ENCODE results near the gene UNC45A.

Gene UNC45A

DNA sequence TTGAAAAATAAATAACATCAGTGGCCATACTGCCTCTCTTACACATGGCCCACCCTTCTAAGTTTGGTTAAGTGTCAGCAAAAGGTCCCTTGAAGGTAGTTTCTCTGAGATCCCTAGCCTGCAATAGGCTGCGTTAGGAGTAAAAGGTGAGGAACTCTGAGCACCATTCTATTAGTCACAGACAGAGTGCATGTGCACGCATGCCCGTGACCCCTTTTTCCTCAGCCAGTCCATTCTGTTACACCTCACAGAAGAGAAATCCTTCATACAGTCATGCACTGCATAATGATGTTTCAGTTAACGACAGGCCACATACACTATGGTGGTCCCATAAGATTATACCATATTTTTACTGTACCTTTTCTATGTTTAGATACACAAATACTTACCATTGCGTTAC is 32.1 kb downstream of the UNC45A start:
- Histone ChIP-seq H3K4me1 (ENCODE audit: control insufficient read depth, insufficient read depth, low read length) (no peaks in the 10 kb centered on the region), H3K9me3 (ENCODE audit: control insufficient read depth, low read length) (no peaks in the 10 kb centered on the region), H3K4me3 (ENCODE audit: insufficient read depth, low read depth, low read length) (no peak overlapping the region), H3K27ac (ENCODE audit: insufficient read depth, low read depth, low read length, poor library complexity, severe bottlenecking) (no peak overlapping the region), H3K27me3 (ENCODE audit: control insufficient read depth, insufficient read depth, low read length, poor library complexity, severe bottlenecking) (no peaks in the 10 kb centered on the region), H3K36me3 (ENCODE audit: control insufficient read depth, insufficient read depth, low read length) (peaks cover 62% of the 10 kb centered on the region)
- 96 to 97% methylated on average over 5 of the region's 5 CpGs for WGBS, 2 experiments

DNA sequence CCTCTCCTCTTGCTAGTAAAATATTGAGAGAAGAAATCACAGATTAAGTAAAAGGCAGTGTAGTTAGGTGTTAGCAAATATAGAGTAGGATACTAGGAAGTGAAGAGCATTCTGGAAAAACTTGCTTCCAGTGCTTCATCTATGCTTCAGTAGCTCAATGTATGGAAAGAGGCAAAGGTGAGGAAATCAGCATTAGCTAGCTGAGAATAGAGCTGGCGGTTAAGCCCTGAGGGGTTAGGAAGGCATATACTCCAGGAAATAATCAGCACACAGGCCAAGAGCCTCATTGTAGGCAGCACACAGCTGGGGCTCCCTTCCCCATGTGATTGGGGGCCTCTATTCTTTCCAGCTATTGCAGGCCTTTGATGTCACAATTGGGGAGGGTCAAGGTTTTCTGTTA is 33.3 kb downstream of the UNC45A start:
- H3K4me3 ChIP-seq (ENCODE audit: insufficient read depth, low read depth, low read length), result no peak overlapping the region
- peaks cover 61% of the 10 kb centered on the region for H3K36me3 ChIP-seq (ENCODE audit: control insufficient read depth, insufficient read depth, low read length)
- 94 to 97% methylated on average over 1 of the region's 1 CpG for WGBS, 2 experiments
- H3K9me3 ChIP-seq (ENCODE audit: control insufficient read depth, low read length), result no peaks in the 10 kb centered on the region
- no peak overlapping the region for H3K27ac ChIP-seq (ENCODE audit: insufficient read depth, low read depth, low read length, poor library complexity, severe bottlenecking)
- no peaks in the 10 kb centered on the region for H3K4me1 ChIP-seq (ENCODE audit: control insufficient read depth, insufficient read depth, low read length)
- no peaks in the 10 kb centered on the region for H3K27me3 ChIP-seq (ENCODE audit: control insufficient read depth, insufficient read depth, low read length, poor library complexity, severe bottlenecking)

DNA sequence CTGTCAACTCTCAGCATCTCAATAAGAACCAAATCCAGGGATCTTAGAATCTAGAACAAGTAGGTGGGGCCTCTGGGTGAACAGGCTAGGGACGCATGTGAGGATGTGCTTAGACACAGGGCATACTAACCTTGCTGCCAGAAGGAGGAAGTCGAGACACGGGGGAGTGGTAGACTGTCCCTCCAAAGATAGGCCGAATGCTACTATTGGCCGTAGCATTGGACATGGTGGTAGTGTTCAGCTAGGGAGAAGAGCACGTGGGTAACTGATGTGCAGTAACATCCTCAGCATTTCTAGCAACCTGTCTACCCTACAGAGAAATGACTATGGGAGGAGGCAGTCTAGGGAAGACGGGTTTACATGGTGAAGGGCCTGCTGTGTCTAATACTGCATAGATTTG is 35.2 kb downstream of the UNC45A start:
- no peaks in the 10 kb centered on the region for H3K4me1 ChIP-seq (ENCODE audit: control insufficient read depth, insufficient read depth, low read length)
- H3K36me3 ChIP-seq (ENCODE audit: control insufficient read depth, insufficient read depth, low read length), result peaks cover 71% of the 10 kb centered on the region
- H3K27ac ChIP-seq (ENCODE audit: insufficient read depth, low read depth, low read length, poor library complexity, severe bottlenecking), result no peak overlapping the region
- no peaks in the 10 kb centered on the region for H3K27me3 ChIP-seq (ENCODE audit: control insufficient read depth, insufficient read depth, low read length, poor library complexity, severe bottlenecking)
- H3K9me3 ChIP-seq (ENCODE audit: control insufficient read depth, low read length), result no peaks in the 10 kb centered on the region
- 93 to 95% methylated on average over 7 of the region's 7 CpGs for WGBS, 2 experiments
- H3K4me3 ChIP-seq (ENCODE audit: insufficient read depth, low read depth, low read length), result no peak overlapping the region

DNA sequence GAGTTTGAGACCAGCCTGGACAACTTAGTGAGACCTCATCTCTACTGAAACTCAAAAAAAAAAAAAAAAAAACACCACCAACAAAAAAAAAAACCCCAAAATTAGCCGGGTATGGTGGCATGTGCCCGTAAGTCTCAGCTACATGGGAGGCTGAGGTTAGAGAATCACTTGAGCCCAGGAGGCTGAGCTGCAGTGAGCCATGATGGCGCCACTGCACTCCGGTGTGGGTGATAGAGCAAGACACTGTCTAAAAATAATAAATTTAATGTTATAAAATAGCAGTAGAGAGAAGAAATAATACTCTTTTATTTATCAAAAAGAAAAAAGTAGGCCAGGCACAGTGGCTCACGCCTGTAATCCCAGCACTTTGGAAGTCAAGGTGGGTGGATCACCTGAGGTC is 37.0 kb downstream of the UNC45A start:
- Histone ChIP-seq H3K27ac (ENCODE audit: insufficient read depth, low read depth, low read length, poor library complexity, severe bottlenecking) (no peak overlapping the region), H3K4me1 (ENCODE audit: control insufficient read depth, insufficient read depth, low read length) (no peaks in the 10 kb centered on the region)
- 85 to 97% methylated on average over 3 to 5 of the region's 5 CpGs for WGBS, 2 experiments

DNA sequence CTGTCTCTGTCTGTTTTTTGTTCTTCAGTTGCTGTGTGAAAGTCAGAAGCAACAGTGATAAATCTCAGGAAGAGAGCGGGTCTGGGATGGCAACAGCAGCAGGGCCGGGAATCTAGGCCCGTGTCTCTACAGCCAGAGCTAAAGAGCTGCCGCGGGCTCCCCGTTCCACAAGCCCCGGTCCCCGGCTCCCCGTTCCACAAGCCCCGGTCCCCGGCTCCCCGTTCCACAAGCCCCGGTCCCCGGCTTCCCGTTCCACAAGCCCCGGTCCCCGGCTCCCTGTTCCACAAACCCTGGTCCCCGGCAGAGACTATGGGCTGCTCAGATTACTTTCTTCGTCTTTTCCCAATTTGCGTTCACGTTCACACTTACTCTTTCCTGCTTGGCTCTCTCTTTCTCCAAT is 39.1 kb downstream of the UNC45A start:
- no peaks in the 10 kb centered on the region for H3K27me3 ChIP-seq (ENCODE audit: control insufficient read depth, insufficient read depth, low read length, poor library complexity, severe bottlenecking)
- H3K9me3 ChIP-seq (ENCODE audit: control insufficient read depth, low read length), result no peaks in the 10 kb centered on the region
- no peak overlapping the region for H3K27ac ChIP-seq (ENCODE audit: insufficient read depth, low read depth, low read length, poor library complexity, severe bottlenecking)
- H3K4me3 ChIP-seq (ENCODE audit: insufficient read depth, low read depth, low read length), result no peak overlapping the region
- peaks cover 74% of the 10 kb centered on the region for H3K36me3 ChIP-seq (ENCODE audit: control insufficient read depth, insufficient read depth, low read length)
- no peaks in the 10 kb centered on the region for H3K4me1 ChIP-seq (ENCODE audit: control insufficient read depth, insufficient read depth, low read length)
- 96% methylated on average over 21 of the region's 21 CpGs for WGBS, 2 experiments

More for the DNA sequence above, 37.0 kb downstream of the UNC45A start:
- Histone ChIP-seq H3K36me3 (ENCODE audit: control insufficient read depth, insufficient read depth, low read length) (peaks cover 76% of the 10 kb centered on the region), H3K27me3 (ENCODE audit: control insufficient read depth, insufficient read depth, low read length, poor library complexity, severe bottlenecking) (no peaks in the 10 kb centered on the region), H3K4me3 (ENCODE audit: insufficient read depth, low read depth, low read length) (no peak overlapping the region), H3K9me3 (ENCODE audit: control insufficient read depth, low read length) (no peaks in the 10 kb centered on the region)

DNA sequence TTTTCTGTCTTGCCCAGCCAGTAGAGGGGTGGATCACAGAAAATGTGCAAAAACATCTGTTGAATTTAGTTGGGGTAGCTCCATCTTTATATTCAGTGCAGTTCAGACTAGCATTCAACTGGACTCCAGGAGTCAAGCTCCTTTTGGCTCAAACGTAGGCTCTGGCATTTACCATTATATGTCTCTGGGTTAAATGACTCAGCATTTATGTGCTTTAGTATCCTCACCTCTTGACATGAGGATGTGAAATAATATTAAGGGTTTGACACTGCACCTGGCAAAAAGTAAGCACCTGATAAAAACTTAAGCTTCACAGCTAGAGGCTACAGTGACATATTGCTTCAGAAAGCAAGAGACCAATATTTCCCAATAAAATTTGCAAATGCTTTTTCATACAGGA is 44.5 kb downstream of the UNC45A start:
- Histone ChIP-seq H3K9me3 (ENCODE audit: control insufficient read depth, low read length) (no peaks in the 10 kb centered on the region), H3K36me3 (ENCODE audit: control insufficient read depth, insufficient read depth, low read length) (peaks cover 76% of the 10 kb centered on the region), H3K27ac (ENCODE audit: insufficient read depth, low read depth, low read length, poor library complexity, severe bottlenecking) (no peak overlapping the region), H3K27me3 (ENCODE audit: control insufficient read depth, insufficient read depth, low read length, poor library complexity, severe bottlenecking) (no peaks in the 10 kb centered on the region), H3K4me1 (ENCODE audit: control insufficient read depth, insufficient read depth, low read length) (no peaks in the 10 kb centered on the region), H3K4me3 (ENCODE audit: insufficient read depth, low read depth, low read length) (no peak overlapping the region)
- 96 to 100% methylated on average over 1 of the region's 1 CpG for WGBS, 2 experiments

DNA sequence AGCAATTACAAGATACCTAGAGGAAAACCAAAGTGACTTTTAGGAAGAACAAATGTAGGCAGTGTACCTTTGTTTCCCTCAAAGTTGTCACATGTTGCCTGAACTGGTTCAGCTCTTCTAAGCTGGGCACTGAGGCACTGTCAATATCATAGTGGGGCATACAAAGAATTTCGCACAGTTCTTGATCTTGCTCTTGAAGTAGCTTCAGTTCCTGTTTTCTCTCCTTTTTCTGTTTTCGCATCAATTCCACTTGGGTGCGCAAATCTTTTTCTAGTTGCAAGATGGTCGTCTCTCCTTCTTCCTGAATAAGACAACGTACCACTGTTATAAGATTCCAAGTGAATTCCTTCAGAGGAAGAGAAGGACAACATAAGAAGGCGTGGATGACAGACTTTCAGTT is 46.6 kb downstream of the UNC45A start:
- 95 to 98% methylated on average over 6 of the region's 6 CpGs for WGBS, 2 experiments

DNA sequence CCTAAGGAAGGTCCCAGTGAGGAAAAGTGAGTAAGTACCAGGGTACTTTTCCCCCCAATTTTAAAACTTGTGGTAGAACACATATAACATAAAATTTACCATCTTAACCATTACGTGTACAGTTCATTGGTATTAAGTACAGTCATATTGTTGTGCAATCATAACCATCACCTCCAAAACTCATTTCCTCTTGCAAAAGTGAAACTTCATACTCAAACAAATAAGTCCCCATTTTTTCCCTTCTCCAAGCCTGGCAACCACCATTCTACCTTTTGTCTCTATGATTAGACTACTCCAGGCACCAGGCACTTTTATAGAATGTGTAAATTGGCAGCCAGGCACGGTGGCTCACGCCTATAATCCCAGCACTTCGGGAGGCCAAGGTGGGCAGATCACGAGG is 47.0 kb downstream of the UNC45A start:
- H3K36me3 ChIP-seq (ENCODE audit: control insufficient read depth, insufficient read depth, low read length), result peaks cover 53% of the 10 kb centered on the region
- 94 to 96% methylated on average over 5 of the region's 5 CpGs for WGBS, 2 experiments
- H3K27ac ChIP-seq (ENCODE audit: insufficient read depth, low read depth, low read length, poor library complexity, severe bottlenecking), result no peak overlapping the region
- no peaks in the 10 kb centered on the region for H3K27me3 ChIP-seq (ENCODE audit: control insufficient read depth, insufficient read depth, low read length, poor library complexity, severe bottlenecking)
- H3K4me3 ChIP-seq (ENCODE audit: insufficient read depth, low read depth, low read length), result no peak overlapping the region
- H3K9me3 ChIP-seq (ENCODE audit: control insufficient read depth, low read length), result no peaks in the 10 kb centered on the region
- no peaks in the 10 kb centered on the region for H3K4me1 ChIP-seq (ENCODE audit: control insufficient read depth, insufficient read depth, low read length)

More for the DNA sequence above, 46.6 kb downstream of the UNC45A start:
- Histone ChIP-seq H3K9me3 (ENCODE audit: control insufficient read depth, low read length) (no peaks in the 10 kb centered on the region), H3K4me3 (ENCODE audit: insufficient read depth, low read depth, low read length) (no peak overlapping the region), H3K27ac (ENCODE audit: insufficient read depth, low read depth, low read length, poor library complexity, severe bottlenecking) (no peak overlapping the region), H3K4me1 (ENCODE audit: control insufficient read depth, insufficient read depth, low read length) (no peaks in the 10 kb centered on the region), H3K36me3 (ENCODE audit: control insufficient read depth, insufficient read depth, low read length) (peaks cover 56% of the 10 kb centered on the region), H3K27me3 (ENCODE audit: control insufficient read depth, insufficient read depth, low read length, poor library complexity, severe bottlenecking) (no peaks in the 10 kb centered on the region)

DNA sequence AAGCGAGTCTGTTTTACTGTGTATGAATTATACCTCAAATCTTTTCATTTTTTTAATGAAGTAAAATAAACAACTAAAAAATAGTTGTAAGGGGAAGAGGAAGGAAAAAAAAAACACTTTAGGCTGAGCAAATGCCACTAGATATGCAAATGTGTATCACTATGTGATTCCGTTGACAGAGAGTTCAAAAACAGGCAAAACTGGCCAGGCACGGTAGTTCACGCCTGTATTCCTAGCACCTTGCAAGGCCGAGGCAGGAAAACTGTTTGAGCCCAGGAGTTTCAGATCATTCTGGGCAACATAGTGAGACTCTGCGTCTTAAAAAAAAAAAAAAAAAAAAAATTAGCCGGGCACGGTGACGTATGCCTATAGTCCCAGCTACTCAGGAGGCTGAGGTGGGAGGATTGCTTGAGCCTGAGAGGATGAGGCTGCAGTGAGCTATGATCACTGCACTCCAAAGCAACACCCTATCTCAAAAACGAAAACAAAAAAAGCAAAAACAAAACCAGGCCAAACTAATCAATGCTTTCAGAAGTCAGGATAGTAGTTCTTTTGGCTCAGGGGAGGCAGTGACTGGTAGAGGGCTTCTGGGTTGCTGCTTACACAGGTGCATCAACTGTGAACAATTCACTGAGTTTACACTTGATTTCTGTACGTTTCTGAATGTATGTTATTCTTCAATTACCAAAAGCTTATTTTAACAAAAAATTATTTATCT is 51.9 kb downstream of the UNC45A start:
- peaks cover 10% of the 10 kb centered on the region for H3K36me3 ChIP-seq (ENCODE audit: control insufficient read depth, insufficient read depth, low read length)
- peaks cover 3% of the 10 kb centered on the region for H3K4me1 ChIP-seq (ENCODE audit: control insufficient read depth, insufficient read depth, low read length)
- no peaks in the 10 kb centered on the region for H3K9me3 ChIP-seq (ENCODE audit: control insufficient read depth, low read length)
- H3K4me3 ChIP-seq (ENCODE audit: insufficient read depth, low read depth, low read length), result no peak overlapping the region
- H3K27me3 ChIP-seq (ENCODE audit: control insufficient read depth, insufficient read depth, low read length, poor library complexity, severe bottlenecking), result no peaks in the 10 kb centered on the region
- H3K27ac ChIP-seq (ENCODE audit: insufficient read depth, low read depth, low read length, poor library complexity, severe bottlenecking), result no peak overlapping the region
- 95 to 96% methylated on average over 7 to 9 of the region's 11 CpGs for WGBS, 2 experiments

DNA sequence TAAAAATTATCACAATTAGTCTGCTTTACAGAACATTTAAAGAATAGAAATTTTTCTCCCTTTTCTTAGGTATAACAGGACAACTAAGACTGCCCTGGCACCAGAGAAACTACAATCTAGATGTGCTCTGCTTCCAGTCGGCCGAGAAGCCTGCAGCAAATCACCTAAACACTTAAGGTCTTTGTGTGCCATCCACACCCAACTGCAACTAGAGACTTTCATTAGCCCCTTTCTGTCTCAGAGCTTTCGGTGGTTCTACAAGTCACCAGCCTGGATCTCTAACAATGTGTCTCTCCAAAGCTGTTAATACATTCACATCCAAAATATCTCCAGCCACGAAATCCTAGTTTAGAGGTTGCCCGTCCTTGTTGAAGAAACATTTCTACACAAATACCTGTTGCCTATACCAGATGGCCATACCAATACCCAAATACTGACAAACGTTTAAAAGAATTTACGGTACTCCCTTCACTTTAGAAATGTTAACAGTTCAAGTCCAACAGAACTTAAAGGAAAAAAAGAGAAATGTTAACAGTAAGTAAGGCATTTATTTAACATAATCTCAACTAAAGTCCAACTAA is 52.6 kb downstream of the UNC45A start:
- Histone ChIP-seq H3K9me3 (ENCODE audit: control insufficient read depth, low read length) (no peaks in the 10 kb centered on the region), H3K4me3 (ENCODE audit: insufficient read depth, low read depth, low read length) (no peak overlapping the region), H3K27ac (ENCODE audit: insufficient read depth, low read depth, low read length, poor library complexity, severe bottlenecking) (no peak overlapping the region), H3K4me1 (ENCODE audit: control insufficient read depth, insufficient read depth, low read length) (peaks cover 3% of the 10 kb centered on the region), H3K27me3 (ENCODE audit: control insufficient read depth, insufficient read depth, low read length, poor library complexity, severe bottlenecking) (no peaks in the 10 kb centered on the region), H3K36me3 (ENCODE audit: control insufficient read depth, insufficient read depth, low read length) (peaks cover 3% of the 10 kb centered on the region)
- 89% methylated on average over 7 of the region's 7 CpGs for WGBS, 2 experiments

Data from ectodermal cell (in vitro differentiated cells).